Activated naive CD8-positive, alpha-beta T cell treated with anti-CD3 and anti-CD28 coated beads for 36 hours (primary cell): ENCODE measurements around the gene TMEM201. TPM values are rescaled to one million over a fixed set of nuclear protein-coding genes. Genes with fewer than 3 reads are reported as not detected.
A peak's percentile ranks its signal among the peaks of the same experiment; 100 is the strongest.
"Not testable (repeated sequence)": the region's sequence is repeated elsewhere in the genome, so short reads cannot be mapped to it uniquely, and the experiment has no call there.

Experiments used
- DNase-seq: peaks from one replicate; pipeline ENCODE4 v3.0.0; 2021
- H3K27ac Mint-ChIP-seq: one replicate; pipeline ENCODE4 v1.8.0; 2022; ENCODE audit warnings: mild to moderate bottlenecking, moderate library complexity, mixed read lengths
- H3K27me3 Mint-ChIP-seq: one replicate; pipeline ENCODE4 v1.8.0; 2022; ENCODE audit warnings: mild to moderate bottlenecking, mixed read lengths
- H3K36me3 Mint-ChIP-seq: one replicate; pipeline ENCODE4 v1.8.0; 2021; ENCODE audit warnings: mild to moderate bottlenecking, mixed read lengths
- H3K4me1 Mint-ChIP-seq: one replicate; pipeline ENCODE4 v1.8.0; 2021; ENCODE audit warnings: mixed read lengths
- H3K4me3 Mint-ChIP-seq: one replicate; pipeline ENCODE4 v1.8.0; 2022; ENCODE audit warnings: mild to moderate bottlenecking, moderate library complexity, mixed read lengths
- H3K9me3 Mint-ChIP-seq: one replicate; pipeline ENCODE4 v1.8.0; 2022; ENCODE audit warnings: mixed read lengths
- total RNA-seq, 2 experiments: library from RNA; stranded (reverse); gene quantifications; one replicate each; pipeline ENCODE4 v1.2.3, GENCODE V29; 2021

The TMEM201 gene
- total RNA-seq, 2 experiments from 2014 or later: 31.6 to 32.2 TPM

GRCh38 chr1:9560090-9560489 lies 28.6 kb upstream of the TMEM201 start:
- DNase-seq, H3K27me3 Mint-ChIP-seq, H3K27ac Mint-ChIP-seq, H3K4me3 Mint-ChIP-seq, H3K9me3 Mint-ChIP-seq: not testable (repeated sequence)
- Mint-ChIP-seq H3K36me3 (peaks cover 32% of the 10 kb centered on the region), H3K4me1 (peaks cover 40% of the 10 kb centered on the region)

- H3K36me3 Mint-ChIP-seq: peaks cover 25% of the 10 kb centered on the region
Measured at GRCh38 chr1:9561429-9561828, 27.3 kb upstream of the TMEM201 start.

GRCh38 chr1:9569267-9569666 lies 19.4 kb upstream of the TMEM201 start:
- no peaks in the 10 kb centered on the region for H3K4me1 Mint-ChIP-seq
- no peaks in the 10 kb centered on the region for H3K9me3 Mint-ChIP-seq
- no peak overlapping the region for H3K27ac Mint-ChIP-seq
- no peaks in the 10 kb centered on the region for H3K27me3 Mint-ChIP-seq
- no peak overlapping the region for H3K4me3 Mint-ChIP-seq
- peaks cover 12% of the 10 kb centered on the region for H3K36me3 Mint-ChIP-seq
- DNase-seq: no peak

More at GRCh38 chr1:9561429-9561828, 27.3 kb upstream of the TMEM201 start:
- Mint-ChIP-seq H3K9me3 (no peaks in the 10 kb centered on the region), H3K27me3 (no peaks in the 10 kb centered on the region), H3K4me3 (no peak overlapping the region), H3K4me1 (peaks cover 34% of the 10 kb centered on the region), H3K27ac (no peak overlapping the region)
- DNase-seq: no peak

- peaks cover 16% of the 10 kb centered on the region for H3K36me3 Mint-ChIP-seq
- H3K27me3 Mint-ChIP-seq, H3K4me3 Mint-ChIP-seq, DNase-seq, H3K4me1 Mint-ChIP-seq, H3K27ac Mint-ChIP-seq, H3K9me3 Mint-ChIP-seq: not testable (repeated sequence)
Measured at GRCh38 chr1:9570886-9571529, 17.7 kb upstream of the TMEM201 start.

GRCh38 chr1:9573723-9574122 lies 15.0 kb upstream of the TMEM201 start:
- H3K9me3 Mint-ChIP-seq: no peaks in the 10 kb centered on the region
- H3K4me1 Mint-ChIP-seq: peaks cover 3% of the 10 kb centered on the region
- no peak for DNase-seq
- peaks cover 21% of the 10 kb centered on the region for H3K36me3 Mint-ChIP-seq
- H3K4me3 Mint-ChIP-seq: no peak overlapping the region
- H3K27ac Mint-ChIP-seq: no peak overlapping the region
- no peaks in the 10 kb centered on the region for H3K27me3 Mint-ChIP-seq

- H3K9me3 Mint-ChIP-seq: no peaks in the 10 kb centered on the region
- H3K4me3 Mint-ChIP-seq: no peak overlapping the region
- peaks cover 21% of the 10 kb centered on the region for H3K36me3 Mint-ChIP-seq
- H3K27me3 Mint-ChIP-seq: no peaks in the 10 kb centered on the region
- no peak for DNase-seq
- peaks cover 3% of the 10 kb centered on the region for H3K4me1 Mint-ChIP-seq
- H3K27ac Mint-ChIP-seq: no peak overlapping the region
Measured at GRCh38 chr1:9575486-9575885, 13.2 kb upstream of the TMEM201 start.

GRCh38 chr1:9576903-9577302 lies 11.8 kb upstream of the TMEM201 start:
- DNase-seq: no peak
- Mint-ChIP-seq H3K36me3 (peaks cover 24% of the 10 kb centered on the region), H3K9me3 (no peaks in the 10 kb centered on the region), H3K27me3 (no peaks in the 10 kb centered on the region), H3K4me1 (peaks cover 3% of the 10 kb centered on the region), H3K27ac (no peak overlapping the region), H3K4me3 (no peak overlapping the region)

- DNase-seq: no peak
- Mint-ChIP-seq H3K36me3 (peaks cover 27% of the 10 kb centered on the region), H3K27ac (no peak overlapping the region), H3K4me3 (no peak overlapping the region), H3K4me1 (peaks cover 3% of the 10 kb centered on the region), H3K27me3 (no peaks in the 10 kb centered on the region), H3K9me3 (no peaks in the 10 kb centered on the region)
Measured at GRCh38 chr1:9577423-9577822, 11.3 kb upstream of the TMEM201 start.

GRCh38 chr1:9580942-9581341 lies 7.8 kb upstream of the TMEM201 start:
- H3K4me3 Mint-ChIP-seq: no peak overlapping the region
- H3K36me3 Mint-ChIP-seq: peaks cover 22% of the 10 kb centered on the region
- no peaks in the 10 kb centered on the region for H3K27me3 Mint-ChIP-seq
- no peaks in the 10 kb centered on the region for H3K9me3 Mint-ChIP-seq
- no peak overlapping the region for H3K27ac Mint-ChIP-seq
- peaks cover under 1% of the 10 kb centered on the region for H3K4me1 Mint-ChIP-seq
- no peak for DNase-seq

- Mint-ChIP-seq H3K4me3 (no peak overlapping the region), H3K36me3 (peaks cover 19% of the 10 kb centered on the region), H3K9me3 (no peaks in the 10 kb centered on the region), H3K27me3 (no peaks in the 10 kb centered on the region), H3K4me1 (peaks cover 13% of the 10 kb centered on the region), H3K27ac (no peak overlapping the region)
- no peak for DNase-seq
Measured at GRCh38 chr1:9586147-9586766, 2.5 kb upstream of the TMEM201 start.

- Mint-ChIP-seq H3K9me3 (no peaks in the 10 kb centered on the region), H3K27ac (peak overlapping the region; percentile 62), H3K4me3 (peak overlapping the region; percentile 85)
Measured at GRCh38 chr1:9589144-9589718, 520 bp downstream of the TMEM201 start.

GRCh38 chr1:9589719-9590157 lies 1.0 kb downstream of the TMEM201 start:
- Mint-ChIP-seq H3K27ac (peak overlapping the region; percentile 62), H3K4me1 (peaks cover 29% of the 10 kb centered on the region), H3K36me3 (peaks cover 9% of the 10 kb centered on the region), H3K9me3 (no peaks in the 10 kb centered on the region), H3K27me3 (no peaks in the 10 kb centered on the region), H3K4me3 (peak overlapping the region; percentile 85)
- DNase-seq: no peak

More at GRCh38 chr1:9589144-9589718, 520 bp downstream of the TMEM201 start:
- Mint-ChIP-seq H3K4me1 (peaks cover 29% of the 10 kb centered on the region), H3K36me3 (peaks cover 9% of the 10 kb centered on the region), H3K27me3 (no peaks in the 10 kb centered on the region)
- peak; percentile 50 for DNase-seq

GRCh38 chr1:9590201-9590600 lies 1.5 kb downstream of the TMEM201 start:
- no peak for DNase-seq

GRCh38 chr1:9590945-9591668 lies 2.4 kb downstream of the TMEM201 start:
- no peak overlapping the region for H3K27ac Mint-ChIP-seq
- peak overlapping the region; percentile 18 for H3K4me3 Mint-ChIP-seq
- H3K27me3 Mint-ChIP-seq: no peaks in the 10 kb centered on the region
- no peaks in the 10 kb centered on the region for H3K9me3 Mint-ChIP-seq
- peaks cover 29% of the 10 kb centered on the region for H3K4me1 Mint-ChIP-seq
- peaks cover 9% of the 10 kb centered on the region for H3K36me3 Mint-ChIP-seq
- no peak for DNase-seq

More at GRCh38 chr1:9590201-9590600, 1.5 kb downstream of the TMEM201 start:
- Mint-ChIP-seq H3K36me3 (peaks cover 9% of the 10 kb centered on the region), H3K27ac (peak overlapping the region; percentile 62), H3K4me3 (peak overlapping the region; percentile 85), H3K27me3 (no peaks in the 10 kb centered on the region), H3K4me1 (peaks cover 29% of the 10 kb centered on the region), H3K9me3 (no peaks in the 10 kb centered on the region)
